Measurements from ENCODE around the gene KIAA0232.

KIAA0232 gene

GRCh38 chr4:6782147-6782845 is at the start of gene KIAA0232:
KIAA0232 (plus strand) TSS chr4:6782727; CDS start chr4:6824454, 41,727 bp downstream.
- DNase-seq: peak; percentile 86

- no peak for DNase-seq
Measured at GRCh38 chr4:6733358-6734164, 49.0 kb upstream of the KIAA0232 start.

- DNase-seq: no peak
Measured at GRCh38 chr4:6734165-6734786, 48.3 kb upstream of the KIAA0232 start.

- DNase-seq: no peak
Measured at GRCh38 chr4:6739920-6740319, 42.6 kb upstream of the KIAA0232 start.

GRCh38 chr4:6740347-6740746 is 42.2 kb upstream of the KIAA0232 start:
- no peak for DNase-seq

- no peak for DNase-seq
Measured at GRCh38 chr4:6742507-6742906, 40.0 kb upstream of the KIAA0232 start.

GRCh38 chr4:6742989-6743388 is 39.5 kb upstream of the KIAA0232 start:
- DNase-seq: no peak

- peak; percentile 93 for DNase-seq
Measured at GRCh38 chr4:6746721-6747293, 35.7 kb upstream of the KIAA0232 start.

GRCh38 chr4:6747294-6748051 is 35.1 kb upstream of the KIAA0232 start:
- DNase-seq: peak; percentile 89

- DNase-seq: no peak
Measured at GRCh38 chr4:6748286-6748685, 34.2 kb upstream of the KIAA0232 start.

- peak; percentile 32 for DNase-seq
Measured at GRCh38 chr4:6749340-6750171, 33.0 kb upstream of the KIAA0232 start.

GRCh38 chr4:6750286-6751221 is 32.0 kb upstream of the KIAA0232 start:
- DNase-seq: no peak

- peak; percentile 45 for DNase-seq
Measured at GRCh38 chr4:6751611-6752485, 30.7 kb upstream of the KIAA0232 start.

GRCh38 chr4:6752486-6752829 is 30.1 kb upstream of the KIAA0232 start:
- no peak for DNase-seq

GRCh38 chr4:6753103-6753560 is 29.4 kb upstream of the KIAA0232 start:
- no peak for DNase-seq

- DNase-seq: no peak
Measured at GRCh38 chr4:6753891-6754290, 28.6 kb upstream of the KIAA0232 start.

GRCh38 chr4:6754481-6755087 is 27.9 kb upstream of the KIAA0232 start:
- DNase-seq: no peak

GRCh38 chr4:6755088-6755753 is 27.3 kb upstream of the KIAA0232 start:
- no peak for DNase-seq

All from NCI-H2029 (cell line).